Activated naive CD4-positive, alpha-beta T cell treated with anti-CD3 and anti-CD28 coated beads, Interleukin-2, amount 50 U/mL, for 16 hours (primary cell): ENCODE measurements around the gene PKP3.
"Not testable (repeated sequence)": the region's sequence is repeated elsewhere in the genome, so short reads cannot be mapped to it uniquely, and the experiment has no call there.

Experiments used
- DNase-seq: peaks from one replicate; pipeline ENCODE4 v3.0.0-alpha.2; 2020

PKP3 gene

DNA sequence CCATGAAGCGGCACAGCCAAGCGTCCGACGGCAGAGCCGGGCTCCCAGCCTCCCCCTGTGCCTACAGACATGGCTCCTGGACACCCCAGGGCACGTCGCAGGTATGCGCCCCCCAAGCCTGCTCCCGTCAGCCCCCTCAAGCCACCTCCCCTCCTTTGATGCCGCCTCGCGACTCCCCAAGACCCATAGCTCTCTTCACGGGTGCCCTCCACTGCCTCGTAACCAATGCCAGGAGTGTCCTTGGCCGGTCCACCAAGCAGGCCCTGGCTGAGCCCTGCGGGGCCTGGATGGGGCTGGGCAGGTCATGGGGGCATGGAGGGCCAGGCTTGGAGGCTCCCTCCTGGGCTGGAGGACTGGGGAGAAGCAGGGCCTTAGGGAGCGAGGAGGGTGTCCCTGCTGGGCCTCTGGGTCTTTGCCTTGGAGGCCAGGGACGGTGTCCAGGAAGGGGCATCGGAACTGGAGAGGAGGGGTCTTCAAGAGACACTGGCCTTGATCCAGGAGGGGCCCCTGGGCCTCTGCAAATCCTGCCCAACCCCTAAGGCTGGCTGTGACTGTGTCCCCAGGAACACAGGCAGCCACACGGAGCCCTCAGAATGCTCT is 38.6 kb downstream of the PKP3 start:
- no peak for DNase-seq

- DNase-seq = peak; percentile 10
Observed at GRCh38 chr11:433111-433510, 39.1 kb downstream of the PKP3 start.

DNA sequence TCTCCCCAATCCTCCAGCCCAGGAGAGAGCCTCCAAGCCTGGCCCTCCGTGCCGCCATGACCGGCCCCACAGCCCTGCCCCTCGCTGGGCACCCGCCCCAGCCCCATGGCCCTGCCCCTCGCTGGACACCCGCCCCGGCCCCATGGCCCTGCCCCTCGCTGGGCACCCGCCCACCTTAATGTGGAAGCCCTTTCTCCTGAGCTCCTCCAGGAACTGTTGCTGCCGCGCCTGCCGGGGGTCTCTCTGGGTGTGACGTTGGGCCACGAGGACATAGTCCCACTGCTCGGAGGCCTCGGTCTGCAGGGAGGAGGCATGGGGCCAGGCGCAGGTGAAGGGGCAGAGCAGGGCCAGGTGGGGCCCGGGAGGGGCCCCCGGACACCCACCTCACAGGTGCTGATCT is 39.6 kb downstream of the PKP3 start:
- peak; percentile 7 for DNase-seq

DNA sequence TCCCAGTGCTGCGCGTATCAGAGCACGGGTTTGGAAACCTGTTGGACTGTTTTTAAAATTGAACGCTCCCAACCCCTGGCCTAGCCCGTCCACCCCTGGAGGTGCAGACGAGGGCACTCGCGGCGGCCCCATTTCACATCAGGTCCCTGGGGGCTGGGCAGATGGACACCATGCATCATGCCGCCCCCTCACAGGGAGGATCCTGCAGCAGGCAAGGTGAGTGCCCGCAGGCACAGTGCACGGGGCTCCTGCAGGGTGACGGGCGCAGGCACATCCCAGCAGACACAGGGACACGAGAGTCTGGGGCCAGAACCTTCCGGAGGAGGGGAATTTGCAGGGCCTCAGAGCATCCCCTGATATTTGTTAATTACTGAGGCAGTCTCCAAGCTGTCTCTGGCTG is 40.5 kb downstream of the PKP3 start:
- peak; percentile 6 for DNase-seq

GRCh38 chr11:434999-435740 is 41.2 kb downstream of the PKP3 start:
- DNase-seq = not testable (repeated sequence)

- DNase-seq = no peak
Observed at GRCh38 chr11:437228-437870, 43.3 kb downstream of the PKP3 start.

DNA sequence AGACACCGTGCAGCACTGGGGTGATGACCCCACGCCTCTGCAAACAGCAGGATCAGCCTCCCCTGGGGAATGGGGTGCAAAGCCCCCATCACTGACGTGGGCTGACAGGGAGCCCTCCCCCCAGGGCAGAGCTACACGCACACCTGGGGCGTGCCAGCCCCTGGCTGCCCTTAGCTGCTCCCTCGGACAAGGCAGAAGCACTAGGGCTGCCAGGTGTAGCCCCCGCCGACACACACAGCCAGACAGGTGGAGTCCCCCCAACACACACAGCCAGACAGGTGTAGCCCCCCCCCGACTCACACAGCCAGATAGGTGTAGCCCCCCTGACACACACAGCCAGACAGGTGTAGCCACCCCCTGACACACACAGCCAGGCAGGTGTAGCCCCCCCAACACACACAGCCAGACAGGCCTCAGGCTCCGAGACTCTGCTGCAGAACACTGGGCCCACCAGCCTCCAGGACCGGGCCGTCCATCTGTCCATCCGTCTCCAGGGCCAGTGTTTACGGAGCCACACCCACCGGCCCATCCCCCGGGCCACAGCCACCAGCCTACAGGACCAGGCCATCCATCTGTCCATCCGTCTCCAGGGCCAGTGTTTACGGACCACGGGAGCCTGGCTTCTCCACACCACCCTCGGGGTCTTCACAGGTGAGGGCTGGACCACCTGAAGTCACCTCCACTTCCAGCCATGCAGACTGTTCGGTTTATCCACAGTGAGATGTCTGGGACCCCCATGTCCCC is 44.3 kb downstream of the PKP3 start:
- no peak for DNase-seq

DNA sequence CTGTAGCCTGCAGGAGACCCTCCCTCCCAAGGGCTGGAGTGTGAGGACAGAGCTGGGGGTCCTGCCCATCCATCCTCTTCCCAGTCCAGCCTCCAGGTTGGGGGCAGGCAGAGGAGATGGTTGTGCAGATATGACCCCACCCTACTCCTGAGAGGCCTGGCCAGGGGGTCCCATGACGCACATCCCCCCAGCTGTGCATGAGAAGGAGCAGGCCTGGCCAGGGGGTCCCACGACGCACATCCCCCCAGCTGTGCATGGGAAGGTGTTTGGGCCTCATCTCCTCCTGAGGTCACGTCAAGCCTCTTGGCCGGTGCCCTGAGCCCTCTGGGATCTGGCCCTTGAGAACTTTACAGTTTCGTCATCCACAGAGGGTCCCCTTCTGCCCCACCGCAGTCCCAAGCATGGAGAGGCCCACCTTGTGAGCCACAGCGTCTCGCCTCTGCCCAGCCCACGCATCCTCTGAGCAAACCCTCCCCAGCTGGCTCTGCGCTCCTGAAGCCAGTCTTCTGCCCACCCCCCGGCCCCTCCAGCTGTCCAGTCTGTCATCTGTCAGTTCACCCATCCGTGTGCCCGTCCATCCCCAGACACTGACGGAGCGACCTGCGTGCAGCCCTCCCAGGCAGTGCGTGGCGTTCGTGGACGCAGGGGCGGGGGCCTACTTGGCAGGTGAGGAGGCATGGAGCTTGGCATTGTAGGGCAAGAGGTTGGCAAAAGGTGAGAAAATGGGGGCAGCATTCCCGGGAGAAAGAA is 45.5 kb downstream of the PKP3 start:
- no peak for DNase-seq

- DNase-seq = no peak
Observed at GRCh38 chr11:440065-441042, 46.3 kb downstream of the PKP3 start.

GRCh38 chr11:441043-441417 is 47.0 kb downstream of the PKP3 start:
- peak; percentile 7 for DNase-seq

GRCh38 chr11:441418-442274 is 47.6 kb downstream of the PKP3 start, which contains the start of gene ANO9:
Gene ANO9 (minus strand): TSS chr11:442011. CDS start chr11:441926, 85 bp downstream.
- peak; percentile 69 for DNase-seq

DNA sequence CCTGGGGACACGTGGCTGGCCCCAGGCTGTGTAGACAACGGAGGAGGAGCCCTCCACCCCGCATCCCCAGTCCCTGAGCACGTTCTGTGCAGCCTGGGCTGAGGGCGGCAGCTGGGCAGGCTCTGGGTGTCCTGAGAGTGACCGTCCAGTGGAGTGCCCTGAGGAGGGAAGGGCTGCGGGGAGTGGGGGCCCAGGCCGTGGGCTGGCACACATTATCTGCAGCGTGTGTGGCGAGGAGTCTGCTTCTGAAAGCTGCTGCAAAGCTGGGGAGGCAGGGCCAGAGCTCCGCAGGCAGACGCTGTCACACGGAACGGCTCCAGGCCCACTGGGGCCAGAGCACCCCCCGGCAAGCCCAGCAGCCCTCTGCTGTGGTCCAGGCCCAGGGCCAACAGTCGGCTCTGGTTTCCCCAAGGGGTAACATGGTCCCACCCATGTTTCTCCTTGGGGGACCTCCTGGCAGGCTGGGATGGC is 48.6 kb downstream of the PKP3 start:
- no peak for DNase-seq

GRCh38 chr11:443542-444199 is 49.7 kb downstream of the PKP3 start:
- no peak for DNase-seq

- DNase-seq = no peak
Observed at GRCh38 chr11:444396-445144, 50.6 kb downstream of the PKP3 start.

GRCh38 chr11:445765-446588 is 52.0 kb downstream of the PKP3 start:
- DNase-seq = no peak

DNA sequence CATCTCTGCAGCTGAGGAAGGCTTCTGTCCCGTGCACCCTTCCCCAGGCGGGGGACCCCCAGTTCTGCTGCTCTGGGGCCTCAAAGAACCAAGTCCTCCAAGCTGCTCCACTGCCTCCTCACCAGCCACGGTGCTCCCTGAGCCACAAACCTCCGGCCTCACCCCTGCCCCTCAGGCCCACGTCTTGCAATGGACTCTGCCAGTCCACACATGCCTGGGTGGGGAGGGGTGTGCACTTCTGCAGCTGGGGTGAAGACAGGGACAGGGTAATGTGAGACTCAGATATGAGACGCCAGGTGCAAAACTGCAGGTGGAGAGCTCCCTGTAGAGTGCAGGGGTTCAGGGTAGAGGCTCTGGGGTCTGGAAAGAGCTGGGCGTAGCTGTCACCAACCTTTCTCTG is 52.9 kb downstream of the PKP3 start:
- DNase-seq = no peak

GRCh38 chr11:447923-448731 is 54.1 kb downstream of the PKP3 start:
- peak; percentile 97 for DNase-seq
